K562 (cell line): ENCODE results near the gene RAP2B. TPM values are rescaled to one million over a fixed set of nuclear protein-coding genes. Genes with fewer than 3 reads are reported as not detected.

Source experiments
- ARID1B ChIP-seq: fragments of 450-650 bp; IDR thresholded peaks from 2 replicates; pipeline ENCODE4 v1.6.1; 2016; ENCODE audit warnings: antibody characterized with exemption, mild to moderate bottlenecking, inconsistent platforms
- FOXP1 ChIP-seq: sonication (generic); formaldehyde crosslinking; IDR thresholded peaks from 2 replicates; pipeline ENCODE4 v1.8.0; 2022; ENCODE audit warnings: mild to moderate bottlenecking, missing genetic modification reagents
- HDGF ChIP-seq: fragments of 450-650 bp; IDR thresholded peaks from 2 replicates; pipeline ENCODE4 v1.6.1; 2016
- HIVEP1 ChIP-seq: fragments of 250-450 bp; sonication (Bioruptor Pico); IDR thresholded peaks from 2 replicates; pipeline ENCODE4 v1.4.0; 2020; ENCODE audit warnings: mild to moderate bottlenecking
- HNRNPLL ChIP-seq: fragments of 200-400 bp; formaldehyde crosslinking; IDR thresholded peaks from 2 replicates; pipeline ENCODE4 v1.6.1; 2017; ENCODE audit warnings: low read length, low read depth, mild to moderate bottlenecking; ENCODE audit not compliant: poor library complexity, severe bottlenecking
- ID3 ChIP-seq, 2 experiments: fragments of 250-450 bp in 1 of 2; fragments of 450-650 bp in 1 of 2; sonication (Bioruptor Pico) in 1 of 2; IDR thresholded peaks; 2 replicates each; pipeline versions ENCODE4 v1.6.1 to v1.8.0; 2016 to 2021; ENCODE audit warnings: mild to moderate bottlenecking in 2 of 2, moderate library complexity in 2 of 2, missing compliant biosample characterization in 1 of 2, missing genetic modification characterization in 1 of 2
- JUNB ChIP-seq: fragments of 450-650 bp; formaldehyde crosslinking; conservative IDR thresholded peaks from 2 replicates; pipeline ENCODE4 v1.4.0; 2020; ENCODE audit warnings: mild to moderate bottlenecking
- KAT2B ChIP-seq: IDR thresholded peaks from one replicate; pipeline ENCODE4 v1.6.1; 2012; ENCODE audit warnings: low read depth, mild to moderate bottlenecking, control low read depth, inconsistent platforms, low read length, moderate library complexity
- NFYB ChIP-seq: IDR thresholded peaks from 2 replicates; pipeline ENCODE4 v1.6.1; 2011; ENCODE audit warnings: mild to moderate bottlenecking, moderate library complexity; ENCODE audit not compliant: insufficient read length; ENCODE audit errors: extremely low read depth
- NRF1 ChIP-seq, 2 experiments: fragments of 450-650 bp; IDR thresholded peaks in 1 of 2; conservative IDR thresholded peaks in 1 of 2; 2 replicates each; pipeline ENCODE4 v1.6.1; 2014; ENCODE audit warnings: mild to moderate bottlenecking in 2 of 2
- RBFOX2 ChIP-seq: fragments of 200-400 bp; formaldehyde crosslinking; IDR thresholded peaks from 2 replicates; pipeline ENCODE4 v1.6.1; 2017; ENCODE audit warnings: low read depth, mild to moderate bottlenecking, low read length, moderate library complexity
- SIRT6 ChIP-seq: IDR thresholded peaks from one replicate; pipeline ENCODE4 v1.6.1; 2012; ENCODE audit warnings: low read depth, mild to moderate bottlenecking, control low read depth, inconsistent platforms, low read length, moderate library complexity
- SRF ChIP-seq, 2 experiments: fragments of 250-450, 450-650 bp in 1 of 2; sonication (Bioruptor Pico) in 1 of 2; sonication (generic) in 1 of 2; formaldehyde crosslinking; IDR thresholded peaks; 2 replicates each; pipeline versions ENCODE4 v1.5.0 to v1.5.1; 2020 to 2022; ENCODE audit warnings: mild to moderate bottlenecking in 1 of 2, missing genetic modification reagents in 1 of 2
- XRCC3 ChIP-seq: fragments of 450-650 bp; IDR thresholded peaks from 2 replicates; pipeline ENCODE4 v1.6.1; 2017; ENCODE audit warnings: mild to moderate bottlenecking, moderate library complexity
- ZHX1 ChIP-seq: fragments of 150-350 bp; conservative IDR thresholded peaks from 2 replicates; pipeline ENCODE4 v1.6.1; 2014; ENCODE audit warnings: low read length
- polyA plus RNA-seq, 8 experiments: library from polyadenylated mRNA; depleted of rRNA in 4 of 8; stranded (reverse) in 5 of 8; unstranded in 3 of 8; fragments of >200 nt; fragmentation: Nextera tagmentation in 2 of 8; fragmentation: Illumina TruSeq in 1 of 8; extraction: Ambion mirVana in 2 of 8; extraction: Trizol in 1 of 8; gene quantifications; 2 replicates each; pipeline versions ENCODE4 v1.2.1 to v1.2.3, GENCODE V29; 2011 to 2014; ENCODE audit warnings: inconsistent platforms in 1 of 8, missing spikeins in 1 of 8
- total RNA-seq, 7 experiments: library from RNA; depleted of rRNA in 6 of 7; stranded (reverse); fragments of >200 nt in 6 of 7; fragmentation: Illumina TruSeq in 2 of 7; extraction: Trizol in 2 of 7; gene quantifications; 2 replicates each; pipeline versions ENCODE4 v1.2.1 to v1.2.3, GENCODE V29; 2011 to 2021; ENCODE audit warnings: low replicate concordance in 1 of 7
- TF ChIP-seq, protein P1 (sequence below), 2 experiments: fragments of 450-650 bp; IDR thresholded peaks; 2 replicates each; pipeline ENCODE4 v1.6.1; 2016; ENCODE audit warnings: mild to moderate bottlenecking in 2 of 2, borderline replicate concordance in 1 of 2, low read depth in 1 of 2, moderate library complexity in 1 of 2

RAP2B gene
- total and polyA plus RNA-seq, 9 of the 15 experiments (the other 6 are each of a cell fraction or from before 2014, with no cell fraction given): 9.4 to 31.2 (median 15.8) TPM

DNA sequence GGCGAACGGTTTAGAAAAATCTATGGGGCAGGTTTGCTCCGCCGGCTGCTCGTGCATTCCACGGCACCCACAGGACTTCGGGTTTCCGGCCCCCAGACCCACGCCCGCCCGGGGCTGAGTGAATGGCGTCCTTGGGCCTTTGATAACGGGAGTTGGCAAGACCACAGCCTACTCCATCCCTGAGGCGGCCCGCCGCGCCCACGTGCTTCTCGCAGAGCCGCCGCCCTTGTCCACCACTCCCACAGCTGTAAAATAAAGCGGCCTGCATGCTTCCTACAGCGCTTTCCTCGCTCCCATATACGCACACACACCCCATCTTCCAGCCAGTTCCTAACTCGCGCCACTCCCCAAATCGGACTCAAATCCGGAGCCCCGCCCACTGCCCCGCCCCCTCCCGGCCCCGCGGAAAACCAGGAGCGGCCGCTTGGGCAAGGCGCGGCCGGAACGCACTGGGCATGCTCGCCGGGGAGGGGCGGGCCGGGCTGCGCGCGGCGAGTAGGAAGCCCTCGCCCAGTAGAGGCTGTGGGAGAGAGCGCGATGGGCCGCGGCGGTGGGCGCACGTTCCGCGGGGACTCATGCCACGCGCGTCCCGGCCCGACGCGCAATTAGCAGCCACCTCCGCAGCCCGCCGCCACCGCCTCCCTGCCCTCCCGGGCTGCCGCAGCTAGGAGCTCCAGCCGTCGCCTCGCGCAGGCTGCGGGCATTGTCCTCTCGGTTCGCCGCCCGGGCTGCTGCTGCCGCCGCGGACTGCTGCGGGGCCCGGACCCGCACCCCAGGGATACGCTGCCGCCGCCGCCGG lies at the start of gene RAP2B (continued):
- TF ChIP-seq ZHX1 (no peak), HDGF (no peak), XRCC3 (no peak), FOXP1 (CRISPR knock-in tag) (peak; percentile 81; the same call in 1 of the 2 replicates), SIRT6 (no peak), HNRNPLL (peak; percentile 38), RBFOX2 (peak; percentile 86), NRF1 (conservative IDR thresholded peaks at IDR 0.05 in 1 of 2, IDR thresholded peaks at IDR 0.05 in 1 of 2) (peak; percentile 90 to 91), SRF (CRISPR knock-in tag; IDR thresholded peaks at IDR 0.05) (no peak), NFYB (no peak), HIVEP1 (no peak), ARID1B (no peak), ID3 (CRISPR knock-in tag; IDR thresholded peaks at IDR 0.05) (no peak), ID3 (tag; IDR thresholded peaks at IDR 0.05) (0 out of 2 replicates have a peak, but pooled peaks have one; percentile 68), KAT2B (no peak), JUNB (CRISPR knock-in tag) (no peak)
- TF ChIP-seq, protein P1, sequence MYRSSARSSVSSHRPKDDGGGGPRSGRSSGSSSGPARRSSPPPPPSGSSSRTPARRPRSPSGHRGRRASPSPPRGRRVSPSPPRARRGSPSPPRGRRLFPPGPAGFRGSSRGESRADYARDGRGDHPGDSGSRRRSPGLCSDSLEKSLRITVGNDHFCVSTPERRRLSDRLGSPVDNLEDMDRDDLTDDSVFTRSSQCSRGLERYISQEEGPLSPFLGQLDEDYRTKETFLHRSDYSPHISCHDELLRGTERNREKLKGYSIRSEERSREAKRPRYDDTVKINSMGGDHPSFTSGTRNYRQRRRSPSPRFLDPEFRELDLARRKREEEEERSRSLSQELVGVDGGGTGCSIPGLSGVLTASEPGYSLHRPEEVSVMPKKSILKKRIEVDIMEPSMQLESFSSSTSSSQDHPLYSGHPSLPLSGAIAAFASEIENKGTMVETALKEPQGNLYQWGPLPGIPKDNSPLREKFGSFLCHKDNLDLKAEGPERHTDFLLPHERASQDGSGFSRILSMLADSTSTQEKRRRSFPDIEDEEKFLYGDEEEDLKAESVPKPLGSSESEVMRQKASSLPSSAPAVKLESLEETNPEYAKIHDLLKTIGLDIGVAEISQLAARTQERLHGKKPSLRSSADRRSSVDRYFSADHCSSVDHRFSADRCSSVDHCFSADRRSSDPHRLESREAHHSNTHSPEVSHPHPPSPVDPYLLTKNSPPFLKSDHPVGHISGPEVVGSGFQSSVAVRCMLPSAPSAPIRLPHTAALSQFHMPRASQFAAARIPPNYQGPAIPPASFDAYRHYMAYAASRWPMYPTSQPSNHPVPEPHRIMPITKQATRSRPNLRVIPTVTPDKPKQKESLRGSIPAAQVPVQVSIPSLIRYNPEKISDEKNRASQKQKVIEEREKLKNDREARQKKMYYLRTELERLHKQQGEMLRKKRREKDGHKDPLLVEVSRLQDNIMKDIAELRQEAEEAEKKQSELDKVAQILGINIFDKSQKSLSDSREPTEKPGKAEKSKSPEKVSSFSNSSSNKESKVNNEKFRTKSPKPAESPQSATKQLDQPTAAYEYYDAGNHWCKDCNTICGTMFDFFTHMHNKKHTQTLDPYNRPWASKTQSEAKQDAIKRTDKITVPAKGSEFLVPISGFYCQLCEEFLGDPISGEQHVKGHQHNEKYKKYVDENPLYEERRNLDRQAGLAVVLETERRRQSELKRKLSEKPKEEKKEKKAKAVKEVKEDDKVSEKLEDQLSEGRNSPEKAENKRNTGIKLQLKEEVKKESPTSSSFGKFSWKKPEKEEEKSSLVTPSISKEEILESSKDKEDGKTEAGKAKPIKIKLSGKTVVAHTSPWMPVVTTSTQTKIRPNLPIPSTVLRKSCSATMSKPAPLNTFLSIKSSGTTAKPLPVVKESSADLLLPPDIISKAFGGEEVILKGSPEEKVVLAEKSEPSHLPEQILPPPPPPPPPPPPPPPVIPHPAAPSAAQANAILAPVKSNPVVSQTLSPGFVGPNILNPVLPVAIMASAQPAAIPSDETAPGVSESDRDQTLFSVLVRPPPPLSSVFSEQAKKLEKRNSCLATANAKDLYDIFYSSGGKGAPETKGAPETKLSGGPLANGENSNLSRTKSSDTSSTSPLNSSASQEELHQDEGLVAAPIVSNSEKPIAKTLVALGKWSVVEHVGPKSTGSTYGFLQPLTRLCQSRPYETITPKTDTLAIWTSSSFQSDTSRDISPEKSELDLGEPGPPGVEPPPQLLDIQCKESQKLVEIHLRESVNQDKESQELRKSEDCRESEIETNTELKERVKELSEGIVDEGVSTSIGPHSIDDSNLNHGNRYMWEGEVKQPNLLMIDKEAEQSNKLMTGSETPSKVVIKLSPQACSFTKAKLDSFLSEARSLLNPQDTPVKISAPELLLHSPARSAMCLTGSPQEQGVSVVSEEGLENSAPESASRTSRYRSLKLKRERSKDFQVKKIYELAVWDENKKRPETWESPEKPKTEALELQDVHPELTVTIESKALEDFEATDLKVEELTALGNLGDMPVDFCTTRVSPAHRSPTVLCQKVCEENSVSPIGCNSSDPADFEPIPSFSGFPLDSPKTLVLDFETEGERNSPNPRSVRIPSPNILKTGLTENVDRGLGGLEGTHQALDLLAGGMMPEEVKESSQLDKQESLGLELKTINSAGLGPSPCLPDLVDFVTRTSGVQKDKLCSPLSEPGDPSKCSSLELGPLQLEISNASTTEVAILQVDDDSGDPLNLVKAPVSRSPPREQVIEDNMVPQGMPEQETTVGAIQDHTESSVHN (IDR thresholded peaks at IDR 0.05; ENCODE audit: borderline replicate concordance in 1 of 2, low read depth in 1 of 2): no peak
